Gastrocnemius medialis (tissue), 4 donors: ENCODE measurements around the gene REXO4.

Source experiments
- CTCF ChIP-seq, 5 experiments: fragments of 450-650 bp in 3 of 5; fragments of 200-600 bp in 2 of 5; sonication (generic) in 2 of 5; IDR thresholded peaks in 4 of 5; conservative IDR thresholded peaks in 1 of 5; 1 replicate in 4 of 5; 2 replicates in 1 of 5; pipeline ENCODE4 v1.5.1; 2016 to 2019; ENCODE audit warnings: antibody characterized with exemption in 5 of 5, mild to moderate bottlenecking in 3 of 5, moderate library complexity in 3 of 5
- POLR2A ChIP-seq, 2 donors: fragments of 450-650 bp; IDR thresholded peaks; one replicate each; pipeline ENCODE4 v1.6.1; 2017; ENCODE audit warnings: antibody characterized with exemption in 2 of 2, mild to moderate bottlenecking in 2 of 2, moderate library complexity in 2 of 2

- no peak for TF ChIP-seq CTCF (IDR thresholded peaks at IDR 0.05 in 4 of 5, conservative IDR thresholded peaks at IDR 0.05 in 1 of 5)
- no peak for TF ChIP-seq POLR2A (IDR thresholded peaks at IDR 0.05)
Observed at GRCh38 chr9:133389025-133389557, 28.7 kb downstream of the REXO4 start.
